GM12801 (cell line): ENCODE measurements around the gene C10orf53.

Source experiments
- TF ChIP-seq, protein P1 (sequence below): IDR thresholded peaks from one replicate; pipeline ENCODE4 v1.5.1; 2011; ENCODE audit warnings: control low read depth; ENCODE audit not compliant: insufficient read length; ENCODE audit errors: extremely low read depth

C10orf53 gene

GRCh38 chr10:49643241-49644034 is 36.0 kb upstream of the C10orf53 start:
- TF ChIP-seq, protein P1, sequence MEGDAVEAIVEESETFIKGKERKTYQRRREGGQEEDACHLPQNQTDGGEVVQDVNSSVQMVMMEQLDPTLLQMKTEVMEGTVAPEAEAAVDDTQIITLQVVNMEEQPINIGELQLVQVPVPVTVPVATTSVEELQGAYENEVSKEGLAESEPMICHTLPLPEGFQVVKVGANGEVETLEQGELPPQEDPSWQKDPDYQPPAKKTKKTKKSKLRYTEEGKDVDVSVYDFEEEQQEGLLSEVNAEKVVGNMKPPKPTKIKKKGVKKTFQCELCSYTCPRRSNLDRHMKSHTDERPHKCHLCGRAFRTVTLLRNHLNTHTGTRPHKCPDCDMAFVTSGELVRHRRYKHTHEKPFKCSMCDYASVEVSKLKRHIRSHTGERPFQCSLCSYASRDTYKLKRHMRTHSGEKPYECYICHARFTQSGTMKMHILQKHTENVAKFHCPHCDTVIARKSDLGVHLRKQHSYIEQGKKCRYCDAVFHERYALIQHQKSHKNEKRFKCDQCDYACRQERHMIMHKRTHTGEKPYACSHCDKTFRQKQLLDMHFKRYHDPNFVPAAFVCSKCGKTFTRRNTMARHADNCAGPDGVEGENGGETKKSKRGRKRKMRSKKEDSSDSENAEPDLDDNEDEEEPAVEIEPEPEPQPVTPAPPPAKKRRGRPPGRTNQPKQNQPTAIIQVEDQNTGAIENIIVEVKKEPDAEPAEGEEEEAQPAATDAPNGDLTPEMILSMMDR, result no peak

- TF ChIP-seq, protein P1, result no peak
These were observed 35.3 kb upstream of the C10orf53 start for GRCh38 chr10:49644035-49644646.

GRCh38 chr10:49645417-49645816 is 34.0 kb upstream of the C10orf53 start:
- TF ChIP-seq, protein P1, result no peak

- TF ChIP-seq, protein P1, result no peak
These were observed 33.3 kb upstream of the C10orf53 start for GRCh38 chr10:49645871-49646870.

DNA sequence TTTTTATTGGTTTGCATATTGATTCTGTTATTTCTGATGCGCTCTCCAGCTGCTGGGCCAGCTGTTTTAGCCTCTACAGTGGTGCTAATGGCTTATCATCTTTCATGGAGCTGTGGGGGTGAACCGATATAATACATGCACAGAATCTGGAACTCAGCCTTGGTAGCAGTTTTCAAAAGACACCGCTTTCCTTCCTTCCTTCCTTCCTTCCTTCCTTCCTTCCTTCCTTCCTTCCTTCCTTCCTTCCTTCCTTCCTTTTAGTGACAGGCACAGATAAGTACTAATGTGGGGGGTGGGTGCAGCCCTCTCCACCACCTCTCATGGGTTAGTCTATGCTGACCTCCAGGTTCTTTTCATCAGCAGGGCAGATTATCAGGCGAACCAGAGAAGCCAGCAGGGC is 31.9 kb upstream of the C10orf53 start:
- TF ChIP-seq, protein P1, result no peak

GRCh38 chr10:49647985-49648795 is 31.3 kb upstream of the C10orf53 start:
- TF ChIP-seq, protein P1, result no peak

- TF ChIP-seq, protein P1, result no peak
These were observed 30.2 kb upstream of the C10orf53 start for GRCh38 chr10:49649294-49649693.
